GM12801 (cell line): ENCODE results near the gene FHIP1A.

ENCODE experiments used
- CTCF ChIP-seq: IDR thresholded peaks from one replicate; pipeline ENCODE4 v1.5.1; 2011; ENCODE audit warnings: control low read depth; ENCODE audit not compliant: insufficient read length; ENCODE audit errors: extremely low read depth

The FHIP1A gene

GRCh38 chr4:151443247-151443646 lies 34.3 kb downstream of the FHIP1A start:
- TF ChIP-seq CTCF = no peak

- TF ChIP-seq CTCF = no peak
These were observed 34.8 kb downstream of the FHIP1A start for GRCh38 chr4:151443752-151444151.

GRCh38 chr4:151446208-151446607 lies 37.2 kb downstream of the FHIP1A start:
- no peak for TF ChIP-seq CTCF

- no peak for TF ChIP-seq CTCF
These were observed 45.5 kb downstream of the FHIP1A start for GRCh38 chr4:151454513-151454912.

- TF ChIP-seq CTCF = no peak
These were observed 46.2 kb downstream of the FHIP1A start for GRCh38 chr4:151455212-151455611.

- TF ChIP-seq CTCF = no peak
These were observed 49.2 kb downstream of the FHIP1A start for GRCh38 chr4:151458148-151458547.
